ENCODE measurements around the gene RTN4RL2.

The RTN4RL2 gene

GRCh38 chr11:57462597-57462996, 2.3 kb downstream of the RTN4RL2 start:
- no peak for DNase-seq (ENCODE audit: low read depth)

GRCh38 chr11:57463671-57464538, 3.6 kb downstream of the RTN4RL2 start:
- DNase-seq (ENCODE audit: low read depth): no peak

GRCh38 chr11:57464539-57465181, 4.3 kb downstream of the RTN4RL2 start:
- no peak for DNase-seq (ENCODE audit: low read depth)

- no peak for DNase-seq (ENCODE audit: low read depth)
Observed at GRCh38 chr11:57466680-57467079, 6.4 kb downstream of the RTN4RL2 start.

GRCh38 chr11:57467508-57468157, 7.3 kb downstream of the RTN4RL2 start:
- DNase-seq (ENCODE audit: low read depth): no peak

GRCh38 chr11:57468276-57468675, 7.9 kb downstream of the RTN4RL2 start:
- DNase-seq (ENCODE audit: low read depth): no peak

- DNase-seq (ENCODE audit: low read depth): no peak
Observed at GRCh38 chr11:57469268-57469667, 8.9 kb downstream of the RTN4RL2 start.

- DNase-seq (ENCODE audit: low read depth): no peak
Observed at GRCh38 chr11:57471496-57471895, 11.2 kb downstream of the RTN4RL2 start.

- DNase-seq (ENCODE audit: low read depth): no peak
Observed at GRCh38 chr11:57473285-57473841, 13.0 kb downstream of the RTN4RL2 start.

GRCh38 chr11:57474017-57474802, 13.9 kb downstream of the RTN4RL2 start:
- no peak for DNase-seq (ENCODE audit: low read depth)

GRCh38 chr11:57474803-57475115, 14.4 kb downstream of the RTN4RL2 start:
- no peak for DNase-seq (ENCODE audit: low read depth)

GRCh38 chr11:57475191-57475590, 14.9 kb downstream of the RTN4RL2 start:
- peak; percentile 45 for DNase-seq (ENCODE audit: low read depth)

GRCh38 chr11:57475671-57476046, 15.3 kb downstream of the RTN4RL2 start:
- DNase-seq (ENCODE audit: low read depth): no peak

- DNase-seq (ENCODE audit: low read depth): peak; percentile 39
Observed at GRCh38 chr11:57476047-57476756, 15.9 kb downstream of the RTN4RL2 start.

GRCh38 chr11:57476757-57477506, 16.6 kb downstream of the RTN4RL2 start:
- peak; percentile 71 for DNase-seq (ENCODE audit: low read depth)

- DNase-seq (ENCODE audit: low read depth): no peak
Observed at GRCh38 chr11:57477507-57478189, 17.3 kb downstream of the RTN4RL2 start.

GRCh38 chr11:57479021-57479663, 18.8 kb downstream of the RTN4RL2 start:
- no peak for DNase-seq (ENCODE audit: low read depth)

GRCh38 chr11:57479911-57480310, 19.6 kb downstream of the RTN4RL2 start:
- DNase-seq (ENCODE audit: low read depth): no peak

- DNase-seq (ENCODE audit: low read depth): peak; percentile 61
Observed at GRCh38 chr11:57480409-57481137, 20.2 kb downstream of the RTN4RL2 start.

Data from EH (cell line).